Esophagus squamous epithelium (tissue), 4 donors: ENCODE data around the gene ZKSCAN2.

ENCODE experiments used
- POLR2A ChIP-seq, 4 donors: fragments of 450-650 bp; IDR thresholded peaks; one replicate each; pipeline ENCODE4 v1.6.1; 2017; ENCODE audit warnings: antibody characterized with exemption in 4 of 4, mild to moderate bottlenecking in 4 of 4, moderate library complexity in 3 of 4
- TF ChIP-seq, protein P1 (sequence below), 6 experiments: fragments of 450-650 bp in 4 of 6; fragments of 200-600 bp in 2 of 6; sonication (generic) in 2 of 6; IDR thresholded peaks; one replicate each; pipeline ENCODE4 v1.5.1; 2016 to 2019; ENCODE audit warnings: antibody characterized with exemption in 6 of 6, mild to moderate bottlenecking in 4 of 6, moderate library complexity in 4 of 6

DNA sequence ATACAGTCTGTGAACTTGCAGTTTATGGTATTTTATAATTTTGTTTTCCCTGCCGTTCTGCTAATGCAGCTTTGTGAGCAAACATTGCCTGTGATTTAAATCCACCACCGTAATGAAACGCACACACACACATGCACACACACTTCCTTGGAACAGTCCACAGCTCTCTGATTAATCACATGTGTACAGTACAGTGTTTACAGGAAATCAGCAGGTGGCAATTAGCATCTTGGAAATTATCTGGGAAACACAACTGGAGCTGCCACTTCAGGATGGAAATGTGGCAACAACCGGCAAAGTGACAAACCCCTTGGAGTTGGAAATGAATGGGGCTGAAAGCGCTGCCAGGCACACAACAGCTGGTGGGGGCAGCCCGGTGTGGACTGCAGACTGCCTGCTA lies 12.9 kb upstream of the ZKSCAN2 start:
- TF ChIP-seq, protein P1, sequence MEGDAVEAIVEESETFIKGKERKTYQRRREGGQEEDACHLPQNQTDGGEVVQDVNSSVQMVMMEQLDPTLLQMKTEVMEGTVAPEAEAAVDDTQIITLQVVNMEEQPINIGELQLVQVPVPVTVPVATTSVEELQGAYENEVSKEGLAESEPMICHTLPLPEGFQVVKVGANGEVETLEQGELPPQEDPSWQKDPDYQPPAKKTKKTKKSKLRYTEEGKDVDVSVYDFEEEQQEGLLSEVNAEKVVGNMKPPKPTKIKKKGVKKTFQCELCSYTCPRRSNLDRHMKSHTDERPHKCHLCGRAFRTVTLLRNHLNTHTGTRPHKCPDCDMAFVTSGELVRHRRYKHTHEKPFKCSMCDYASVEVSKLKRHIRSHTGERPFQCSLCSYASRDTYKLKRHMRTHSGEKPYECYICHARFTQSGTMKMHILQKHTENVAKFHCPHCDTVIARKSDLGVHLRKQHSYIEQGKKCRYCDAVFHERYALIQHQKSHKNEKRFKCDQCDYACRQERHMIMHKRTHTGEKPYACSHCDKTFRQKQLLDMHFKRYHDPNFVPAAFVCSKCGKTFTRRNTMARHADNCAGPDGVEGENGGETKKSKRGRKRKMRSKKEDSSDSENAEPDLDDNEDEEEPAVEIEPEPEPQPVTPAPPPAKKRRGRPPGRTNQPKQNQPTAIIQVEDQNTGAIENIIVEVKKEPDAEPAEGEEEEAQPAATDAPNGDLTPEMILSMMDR (IDR thresholded peaks at IDR 0.05) = no peak
- no peak for TF ChIP-seq POLR2A (IDR thresholded peaks at IDR 0.05)
